Activated CD4-positive, alpha-beta memory T cell treated with anti-CD3 and anti-CD28 coated beads for 36 hours (primary cell): ENCODE data around the gene CD70. TPM values are rescaled to one million over a fixed set of nuclear protein-coding genes. Genes with fewer than 3 reads are reported as not detected.
"Not testable (repeated sequence)": the region's sequence is repeated elsewhere in the genome, so short reads cannot be mapped to it uniquely, and the experiment has no call there.

Experiments used
- CTCF ChIA-PET: fragments of 350-600 bp; sonication (Branson Sonifier 250); formaldehyde crosslinking; loops from one replicate; lab custom pipeline; 2021; ENCODE audit warnings: antibody characterized with exemption, inconsistent platforms; lab: Charles Lee
- POLR2A ChIA-PET: fragments of 350-600 bp; sonication (Branson Sonifier 250); formaldehyde crosslinking; loops from one replicate; lab custom pipeline; 2021; ENCODE audit warnings: antibody characterized with exemption; lab: Charles Lee
- DNase-seq: peaks from one replicate; pipeline ENCODE4 v3.0.0-alpha.2; 2020
- H3K27ac Mint-ChIP-seq: one replicate; pipeline ENCODE4 v1.8.0; 2021; ENCODE audit warnings: mixed read lengths
- H3K27me3 Mint-ChIP-seq: one replicate; pipeline ENCODE4 v1.8.0; 2021; ENCODE audit warnings: mixed read lengths
- H3K36me3 Mint-ChIP-seq: one replicate; pipeline ENCODE4 v1.8.0; 2021; ENCODE audit warnings: mixed read lengths
- H3K4me1 Mint-ChIP-seq: one replicate; pipeline ENCODE4 v1.8.0; 2021; ENCODE audit warnings: low read depth, mixed read lengths
- H3K4me3 Mint-ChIP-seq: one replicate; pipeline ENCODE4 v1.8.0; 2021; ENCODE audit warnings: mild to moderate bottlenecking, mixed read lengths
- H3K9me3 Mint-ChIP-seq: one replicate; pipeline ENCODE4 v1.8.0; 2021; ENCODE audit warnings: mixed read lengths
- intact Hi-C: fragments of 100-400 bp; cut with micrococcal nuclease; formaldehyde crosslinking; loops from one replicate; pipeline ENCODE4 v1.15.1; 2023
- total RNA-seq, 2 experiments: library from RNA; stranded (reverse); gene quantifications; one replicate each; pipeline ENCODE4 v1.2.3, GENCODE V29; 2021

The CD70 gene
- total RNA-seq, 2 experiments from 2014 or later, result 8.4 to 10.7 TPM

- Mint-ChIP-seq H3K27me3 (peaks cover 10% of the 10 kb centered on the region), H3K9me3 (peaks cover 9% of the 10 kb centered on the region), H3K4me1 (no peaks in the 10 kb centered on the region), H3K4me3 (no peak overlapping the region), H3K27ac (no peak overlapping the region), H3K36me3 (no peaks in the 10 kb centered on the region)
- no peak for DNase-seq
- ChIA-PET CTCF (no interaction called here), POLR2A (no interaction called here)
- intact Hi-C loops, result no loop called here
These were observed 26.6 kb downstream of the CD70 start for GRCh38 chr19:6564393-6564792.

GRCh38 chr19:6562437-6562836, 28.5 kb downstream of the CD70 start:
- H3K9me3 Mint-ChIP-seq, H3K27ac Mint-ChIP-seq, POLR2A ChIA-PET, H3K4me3 Mint-ChIP-seq, H3K27me3 Mint-ChIP-seq, H3K4me1 Mint-ChIP-seq, H3K36me3 Mint-ChIP-seq, intact Hi-C loops, DNase-seq: not testable (repeated sequence)
- CTCF ChIA-PET, result interaction anchor here (0.7 to 1.2 kb wide), 2 partner anchors 30 to 71 kb away, joined by 4 read pairs; no protein-coding TSS in a partner anchor

DNA sequence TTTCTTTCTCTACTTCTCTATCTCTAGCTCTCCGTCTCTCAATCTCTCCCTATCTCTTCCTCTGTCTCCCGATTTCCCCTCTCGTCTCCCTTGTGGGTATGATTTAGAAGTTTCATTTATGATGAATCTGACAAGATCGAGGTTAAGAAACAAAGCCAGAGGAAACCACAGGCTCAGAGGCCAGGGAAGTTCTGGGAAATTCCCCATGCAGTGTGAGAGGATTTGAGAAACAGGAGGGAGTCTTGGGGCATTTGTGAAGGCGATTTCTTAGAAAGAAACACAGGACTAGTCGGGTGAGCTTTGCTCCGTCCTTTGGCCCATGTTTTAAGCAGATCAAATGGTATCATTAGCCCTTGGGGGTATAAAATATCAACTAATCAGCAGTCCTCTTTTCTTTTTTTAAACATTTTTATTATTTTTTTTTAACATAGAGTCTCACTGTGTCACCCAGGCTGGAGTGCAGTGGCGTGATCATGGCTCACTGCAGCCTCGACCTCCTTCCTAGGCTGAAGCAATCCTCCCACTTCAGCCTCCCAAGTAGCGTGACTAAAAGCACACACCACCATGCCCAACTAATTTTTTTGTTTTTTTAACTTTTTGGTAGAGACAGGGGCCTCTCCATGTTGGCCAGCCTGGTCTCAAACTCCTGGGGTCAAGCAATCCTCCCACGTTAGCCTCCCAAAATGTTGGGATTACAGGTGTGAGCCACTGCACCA, 34.3 kb downstream of the CD70 start:
- Mint-ChIP-seq H3K4me1 (peaks cover 7% of the 10 kb centered on the region), H3K9me3 (no peaks in the 10 kb centered on the region), H3K4me3 (no peak overlapping the region), H3K27ac (no peak overlapping the region), H3K27me3 (peaks cover 1% of the 10 kb centered on the region), H3K36me3 (no peaks in the 10 kb centered on the region)
- POLR2A ChIA-PET, result no interaction called here
- intact Hi-C loops, result no loop called here
- CTCF ChIA-PET, result interaction anchor here (1.3 kb wide), 1 partner anchor 408 kb away, joined by 4 read pairs; no protein-coding TSS in a partner anchor
- DNase-seq, result peak; percentile 45

DNA sequence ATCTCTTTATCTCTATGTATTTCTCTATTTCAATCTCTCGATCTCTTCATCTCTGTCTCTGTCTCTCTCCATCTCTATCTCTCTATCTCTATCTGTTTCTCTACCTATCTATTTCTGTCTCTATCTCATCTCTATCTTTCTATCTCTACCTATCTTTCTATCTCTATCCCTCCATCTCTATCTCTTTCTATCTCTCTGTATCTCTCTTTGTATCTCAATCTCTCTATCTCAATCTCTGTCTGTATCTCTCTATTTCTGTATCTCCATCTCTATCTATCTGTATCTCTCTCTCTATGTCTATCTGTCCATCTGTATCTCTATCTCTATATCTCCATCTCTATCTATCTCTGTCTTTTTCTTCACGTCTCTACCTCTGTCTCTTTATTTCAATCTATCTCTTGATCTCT, 34.9 kb downstream of the CD70 start:
- H3K27me3 Mint-ChIP-seq, result peaks cover 1% of the 10 kb centered on the region
- DNase-seq, result no peak
- H3K27ac Mint-ChIP-seq, result no peak overlapping the region
- H3K36me3 Mint-ChIP-seq, result no peaks in the 10 kb centered on the region
- POLR2A ChIA-PET, result no interaction called here
- H3K9me3 Mint-ChIP-seq, result no peaks in the 10 kb centered on the region
- CTCF ChIA-PET, result no interaction called here
- intact Hi-C loops, result no loop called here
- H3K4me1 Mint-ChIP-seq, result peaks cover 7% of the 10 kb centered on the region
- H3K4me3 Mint-ChIP-seq, result no peak overlapping the region

DNA sequence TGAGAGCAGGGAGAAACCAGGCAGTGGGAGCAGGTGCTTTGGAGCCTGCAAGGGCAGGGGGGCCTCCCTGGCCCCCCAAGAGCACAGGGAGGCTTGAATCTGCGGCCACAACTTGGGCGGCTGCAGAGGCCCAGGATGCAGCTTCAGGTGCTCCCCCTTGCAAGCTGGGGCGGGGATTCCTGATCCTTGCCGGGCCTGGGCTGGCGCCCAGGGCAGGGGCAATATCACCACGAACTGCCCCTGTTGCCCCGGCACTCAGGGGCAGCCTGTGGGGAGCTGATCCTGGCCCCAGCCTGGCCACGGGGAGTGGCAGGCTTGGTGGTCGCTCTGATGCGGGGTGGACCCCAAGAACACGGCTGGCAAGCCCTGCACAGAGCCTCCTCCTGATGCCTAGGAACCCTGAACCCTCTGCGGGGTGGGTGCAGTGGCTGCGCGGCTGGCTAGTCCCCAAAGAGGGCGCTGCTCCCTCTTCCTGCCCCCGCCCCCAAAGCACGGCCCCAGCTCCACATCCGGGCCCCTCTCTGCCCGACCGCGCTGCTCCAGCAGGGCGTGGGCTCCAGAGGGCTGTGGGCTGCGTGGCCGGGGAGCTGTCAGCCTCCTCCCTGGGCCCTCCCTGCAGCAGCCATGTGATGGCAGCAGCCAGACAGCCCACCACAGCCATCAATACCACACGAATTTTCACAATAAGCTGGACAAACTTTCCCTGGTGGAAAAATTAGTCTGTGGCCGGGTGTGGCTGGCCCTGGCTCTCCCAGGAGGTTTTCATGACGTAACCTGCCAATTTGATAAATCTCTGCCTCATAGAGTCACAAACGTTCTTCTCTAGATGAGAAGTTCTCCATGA, 39.1 kb downstream of the CD70 start:
- CTCF ChIA-PET, result interaction anchor here (0.7 to 1.5 kb wide), 3 partner anchors 53 to 81 kb away, joined by 3 to 6 read pairs (median 3); no protein-coding TSS in a partner anchor
- POLR2A ChIA-PET, result interaction anchor here (0.8 to 1.3 kb wide), 2 partner anchors 15 to 103 kb away, joined by 3 read pairs; no protein-coding TSS in a partner anchor
- intact Hi-C loops, result loop anchor here (5.0 kb wide), 1 partner anchor 40 kb away; the partner anchor contains the start of gene CD70
- no peaks in the 10 kb centered on the region for H3K27me3 Mint-ChIP-seq
- peaks cover 7% of the 10 kb centered on the region for H3K9me3 Mint-ChIP-seq
- no peak overlapping the region for H3K4me3 Mint-ChIP-seq
- H3K4me1 Mint-ChIP-seq, result peaks cover 7% of the 10 kb centered on the region
- H3K27ac Mint-ChIP-seq, result no peak overlapping the region
- DNase-seq, result peak; percentile 74
- no peaks in the 10 kb centered on the region for H3K36me3 Mint-ChIP-seq

DNA sequence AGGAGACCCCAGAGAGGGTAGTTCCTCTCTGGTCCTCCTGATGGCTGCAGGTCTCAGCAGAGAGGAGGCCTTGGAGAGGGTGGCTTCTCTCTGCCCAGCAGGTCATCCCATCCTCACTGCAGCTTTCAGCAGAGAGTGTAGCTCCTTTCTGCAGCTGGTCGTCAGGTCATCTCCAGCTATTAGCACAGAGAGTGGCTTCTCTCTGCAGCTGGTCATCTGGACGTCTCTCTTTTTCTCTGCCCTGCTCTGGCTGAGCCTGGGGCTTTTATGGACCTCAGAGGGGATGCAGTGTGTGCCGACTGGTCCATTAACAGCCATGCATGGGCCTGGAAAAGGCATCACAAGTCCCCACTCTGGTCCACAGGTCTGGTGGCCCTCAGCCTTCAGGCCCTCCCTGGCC, 39.9 kb downstream of the CD70 start:
- ChIA-PET POLR2A (interaction anchor here (1.3 kb wide), 1 partner anchor 14 kb away, joined by 3 read pairs; no protein-coding TSS in a partner anchor), CTCF (interaction anchor here (0.8 to 1.1 kb wide), 3 partner anchors 35 to 313 kb away, joined by 3 to 4 read pairs (median 3); no protein-coding TSS in a partner anchor)
- Mint-ChIP-seq H3K4me1 (peaks cover 7% of the 10 kb centered on the region), H3K27ac (no peak overlapping the region), H3K4me3 (no peak overlapping the region), H3K36me3 (no peaks in the 10 kb centered on the region), H3K9me3 (peaks cover 7% of the 10 kb centered on the region), H3K27me3 (no peaks in the 10 kb centered on the region)
- no peak for DNase-seq
- intact Hi-C loops, result loop anchor here (5.0 kb wide), 1 partner anchor 41 kb away; the partner anchor contains the start of gene CD70

DNA sequence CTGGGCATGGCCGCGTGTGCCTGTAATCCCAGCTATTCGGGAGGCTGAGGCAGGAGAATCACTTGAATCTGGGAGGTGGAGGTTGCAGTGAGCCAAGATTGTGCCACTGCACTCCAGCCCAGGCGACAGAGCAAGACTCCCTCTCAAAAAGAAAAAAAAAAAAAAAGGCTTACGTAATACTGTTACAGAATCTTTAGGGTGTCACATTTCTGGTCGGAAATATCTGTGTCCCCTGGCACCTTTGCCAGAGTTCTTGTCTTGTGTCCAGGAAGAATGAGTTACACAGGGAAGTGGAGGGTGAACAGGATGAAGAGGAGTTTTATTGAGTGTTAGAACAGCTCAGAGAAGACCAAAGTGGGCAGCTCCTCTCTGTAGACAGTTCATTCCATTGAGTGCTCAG, 40.3 kb downstream of the CD70 start:
- not testable (repeated sequence) for H3K4me3 Mint-ChIP-seq, H3K4me1 Mint-ChIP-seq, H3K27me3 Mint-ChIP-seq, DNase-seq, H3K27ac Mint-ChIP-seq, H3K36me3 Mint-ChIP-seq, H3K9me3 Mint-ChIP-seq
- ChIA-PET POLR2A (interaction anchor here (1.3 kb wide), 1 partner anchor 14 kb away, joined by 3 read pairs; no protein-coding TSS in a partner anchor), CTCF (interaction anchor here (0.8 to 1.1 kb wide), 3 partner anchors 34 to 313 kb away, joined by 3 to 4 read pairs (median 3); no protein-coding TSS in a partner anchor)
- intact Hi-C loops, result loop anchor here (5.0 kb wide), 1 partner anchor 42 kb away; the partner anchor contains the start of gene CD70

- no peak for DNase-seq
- no peak overlapping the region for H3K27ac Mint-ChIP-seq
- intact Hi-C loops, result no loop called here
- ChIA-PET CTCF (interaction anchor here (1.4 kb wide), 1 partner anchor 11 kb away, joined by 4 read pairs; no protein-coding TSS in a partner anchor), POLR2A (no interaction called here)
- H3K4me3 Mint-ChIP-seq, result no peak overlapping the region
- H3K27me3 Mint-ChIP-seq, result peaks cover 5% of the 10 kb centered on the region
- H3K4me1 Mint-ChIP-seq, result no peaks in the 10 kb centered on the region
- peaks cover 7% of the 10 kb centered on the region for H3K9me3 Mint-ChIP-seq
- no peaks in the 10 kb centered on the region for H3K36me3 Mint-ChIP-seq
These were observed 47.0 kb downstream of the CD70 start for GRCh38 chr19:6543866-6544347.

DNA sequence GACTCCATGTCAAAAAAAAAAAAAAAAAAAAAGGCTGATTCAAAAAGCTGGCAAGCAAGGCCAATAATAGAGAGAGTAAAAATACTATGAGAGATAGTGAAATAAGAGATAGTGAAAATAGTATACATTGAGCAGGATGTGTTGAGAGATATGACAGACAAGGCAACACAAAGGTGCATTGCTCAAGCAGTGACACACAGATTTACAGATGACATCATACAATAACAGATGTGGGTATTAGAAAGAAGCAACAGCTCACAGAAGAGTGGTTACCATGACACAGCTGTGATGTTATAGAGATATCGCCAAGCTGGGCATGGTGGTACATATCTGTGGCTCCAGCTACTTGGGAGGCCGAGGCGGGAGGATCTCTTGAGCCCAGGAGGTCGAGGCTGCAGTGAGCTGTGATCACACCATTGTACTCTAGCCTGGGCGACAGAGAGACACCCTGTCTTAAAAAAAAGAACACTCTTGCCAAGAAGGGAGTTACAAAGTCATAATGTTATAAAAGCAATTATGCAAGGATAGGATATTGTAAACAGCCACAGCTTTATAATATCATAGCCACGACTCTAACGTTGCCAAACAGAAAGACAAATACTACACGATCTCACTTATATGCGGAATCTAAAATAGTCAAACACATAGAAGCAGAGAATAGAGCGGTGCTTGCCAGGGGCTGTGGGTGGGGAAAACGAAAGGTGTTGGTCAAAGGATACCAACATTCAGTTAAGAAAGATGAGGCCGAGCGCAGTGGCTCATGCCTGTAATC, 49.8 kb downstream of the CD70 start:
- no peak overlapping the region for H3K27ac Mint-ChIP-seq
- POLR2A ChIA-PET, result interaction anchor here (0.7 kb wide), 1 partner anchor 577 kb away, joined by 3 read pairs; no protein-coding TSS in a partner anchor
- DNase-seq, result no peak
- intact Hi-C loops, result no loop called here
- CTCF ChIA-PET, result interaction anchor here (0.9 kb wide), 1 partner anchor 25 kb away, joined by 4 read pairs; no protein-coding TSS in a partner anchor
- peaks cover 5% of the 10 kb centered on the region for H3K27me3 Mint-ChIP-seq
- no peak overlapping the region for H3K4me3 Mint-ChIP-seq
- peaks cover 1% of the 10 kb centered on the region for H3K36me3 Mint-ChIP-seq
- H3K9me3 Mint-ChIP-seq, result no peaks in the 10 kb centered on the region
- peaks cover 8% of the 10 kb centered on the region for H3K4me1 Mint-ChIP-seq

DNA sequence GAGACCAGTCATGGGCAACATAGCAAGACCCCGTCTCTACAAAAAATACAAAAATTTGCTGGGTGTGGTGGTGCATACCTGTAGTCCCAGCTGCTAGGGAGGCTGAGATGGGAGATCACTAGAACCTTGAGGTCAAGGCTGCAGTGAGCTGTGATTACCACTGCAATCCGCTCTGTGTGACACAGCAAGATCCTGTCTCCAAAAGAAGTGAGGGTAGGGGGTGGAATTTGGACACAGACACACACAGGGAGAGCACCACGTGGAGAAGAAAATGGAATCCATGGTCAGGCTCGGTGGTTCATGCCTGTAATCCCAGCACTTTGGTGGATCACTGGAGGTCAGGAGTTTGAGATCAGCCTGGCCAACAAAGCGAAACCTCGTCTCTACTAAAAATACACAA, 51.4 kb downstream of the CD70 start:
- no peak for DNase-seq
- no peaks in the 10 kb centered on the region for H3K9me3 Mint-ChIP-seq
- POLR2A ChIA-PET, result no interaction called here
- H3K27ac Mint-ChIP-seq, result no peak overlapping the region
- H3K4me3 Mint-ChIP-seq, result no peak overlapping the region
- CTCF ChIA-PET, result no interaction called here
- peaks cover 3% of the 10 kb centered on the region for H3K36me3 Mint-ChIP-seq
- intact Hi-C loops, result no loop called here
- peaks cover 14% of the 10 kb centered on the region for H3K4me1 Mint-ChIP-seq
- peaks cover 6% of the 10 kb centered on the region for H3K27me3 Mint-ChIP-seq
